Measurements from ENCODE around the gene DYNC1I2.

Gene DYNC1I2

GRCh38 chr2:171785450-171785849 lies 98.2 kb downstream of the DYNC1I2 start:
- DNase-seq: no peak

- DNase-seq: no peak
Measured at GRCh38 chr2:171787333-171788072, 100.2 kb downstream of the DYNC1I2 start.

GRCh38 chr2:171788316-171788993 lies 101.2 kb downstream of the DYNC1I2 start:
- DNase-seq: no peak

GRCh38 chr2:171789956-171790355 lies 102.7 kb downstream of the DYNC1I2 start:
- DNase-seq: no peak

- no peak for DNase-seq
Measured at GRCh38 chr2:171791361-171791760, 104.1 kb downstream of the DYNC1I2 start.

- no peak for DNase-seq
Measured at GRCh38 chr2:171792157-171792556, 104.9 kb downstream of the DYNC1I2 start.

- DNase-seq: no peak
Measured at GRCh38 chr2:171792886-171793580, 105.8 kb downstream of the DYNC1I2 start.

- no peak for DNase-seq
Measured at GRCh38 chr2:171793691-171794678, 106.7 kb downstream of the DYNC1I2 start.

- DNase-seq: no peak
Measured at GRCh38 chr2:171794918-171795317, 107.6 kb downstream of the DYNC1I2 start.
